PC-3 (cell line): ENCODE results near the gene ALG14. TPM values are rescaled to one million over a fixed set of nuclear protein-coding genes. Genes with fewer than 3 reads are reported as not detected.

ENCODE experiments used
- ATAC-seq: fragments of 200-7000 bp; cut with Tn5 transposase; 2 replicates; pipeline ENCODE4 v1.9.1; 2020; ENCODE audit warnings: mild to moderate bottlenecking, moderate library complexity
- BruUV-seq: library from RNA; stranded (reverse); fragments of 400-500 nt; replicated peaks from 2 replicates; lab custom pipeline; 2021; lab: Mats Ljungman, UMichigan
- CTCF ChIA-PET: fragments of 300-600 bp; sonication (Branson Sonifier 250); formaldehyde crosslinking; loops from one replicate; lab custom pipeline; 2022; ENCODE audit warnings: antibody characterized with exemption; lab: Charles Lee
- POLR2A ChIA-PET: fragments of 300-600 bp; sonication (Branson Sonifier 250); formaldehyde crosslinking; loops from one replicate; lab custom pipeline; 2022; ENCODE audit warnings: antibody characterized with exemption; ENCODE audit not compliant: unreplicated experiment; lab: Charles Lee
- DNase-seq: peaks from one replicate; pipeline ENCODE4 v3.0.0-alpha.2; 2015
- H2AFZ ChIP-seq: fragments of 300-600 bp; sonication (generic); 2 replicates; pipeline ENCODE4 v1.6.0; 2016; ENCODE audit warnings: antibody characterized with exemption, low read length
- H3F3A ChIP-seq: fragments of 300-600 bp; sonication (generic); one replicate; pipeline ENCODE4 v1.6.0; 2017; ENCODE audit warnings: antibody characterized with exemption, low read length, control low read depth, mild to moderate bottlenecking; ENCODE audit not compliant: unreplicated experiment
- H3K27ac ChIP-seq: fragments of 300-600 bp; sonication (generic); 2 replicates; pipeline ENCODE4 v1.5.1; 2016; ENCODE audit warnings: mild to moderate bottlenecking, low read length
- H3K27me3 ChIP-seq: fragments of 300-600 bp; sonication (generic); 2 replicates; pipeline ENCODE4 v1.6.1; 2016; ENCODE audit warnings: low read length, mixed read lengths
- H3K36me3 ChIP-seq: fragments of 300-600 bp; sonication (generic); 2 replicates; pipeline ENCODE4 v1.6.1; 2016; ENCODE audit warnings: low read depth, mixed run types, low read length, mixed read lengths
- H3K4me1 ChIP-seq: fragments of 300-600 bp; sonication (generic); 2 replicates; pipeline ENCODE4 v1.5.1; 2016; ENCODE audit warnings: low read length; ENCODE audit not compliant: insufficient read depth
- H3K4me2 ChIP-seq: fragments of 300-600 bp; sonication (generic); 2 replicates; pipeline ENCODE4 v1.6.0; 2016; ENCODE audit warnings: low read length
- H3K4me3 ChIP-seq: fragments of 300-600 bp; sonication (generic); 2 replicates; pipeline ENCODE4 v1.5.1; 2016; ENCODE audit warnings: mild to moderate bottlenecking, low read length, mixed read lengths
- H3K79me2 ChIP-seq: fragments of 300-600 bp; sonication (generic); 2 replicates; pipeline ENCODE4 v1.6.1; 2017; ENCODE audit warnings: low read length, mixed read lengths
- H3K9ac ChIP-seq: fragments of 300-600 bp; sonication (generic); 2 replicates; pipeline ENCODE4 v1.6.0; 2016; ENCODE audit warnings: mild to moderate bottlenecking, low read length
- H3K9me2 ChIP-seq: fragments of 300-600 bp; sonication (generic); replicated peaks from 2 replicates; pipeline ENCODE4 v1.6.1; 2016; ENCODE audit warnings: mixed run types, low read length, mixed read lengths
- H3K9me3 ChIP-seq: fragments of 300-600 bp; sonication (generic); 2 replicates; pipeline ENCODE4 v1.6.1; 2016; ENCODE audit warnings: low read length, mixed read lengths
- H4K20me1 ChIP-seq: fragments of 300-600 bp; sonication (generic); 2 replicates; pipeline ENCODE4 v1.6.1; 2016; ENCODE audit warnings: low read length, mixed read lengths
- CTCF ChIP-seq: fragments of 300-600 bp; sonication (generic); conservative IDR thresholded peaks from 2 replicates; pipeline ENCODE4 v1.5.1; 2017; ENCODE audit warnings: antibody characterized with exemption, low read depth, mild to moderate bottlenecking, low read length
- EZH2 ChIP-seq: fragments of 300-600 bp; sonication (generic); IDR thresholded peaks from one replicate; pipeline ENCODE4 v1.6.1; 2017; ENCODE audit warnings: antibody characterized with exemption, mild to moderate bottlenecking, low read length; ENCODE audit not compliant: unreplicated experiment
- EZH2phosphoT487 ChIP-seq: fragments of 300-600 bp; sonication (generic); IDR thresholded peaks from 2 replicates; pipeline ENCODE4 v1.6.1; 2018; ENCODE audit warnings: mild to moderate bottlenecking, antibody characterized with exemption, low read length, borderline replicate concordance
- intact Hi-C: fragments of 100-400 bp; cut with micrococcal nuclease; formaldehyde crosslinking; loops from 2 replicates; pipeline ENCODE4 v1.9.0; 2023
- total RNA-seq: library from RNA; depleted of rRNA; stranded (reverse); fragments of >200 nt; gene quantifications from 2 replicates; pipeline ENCODE4 v1.2.3, GENCODE V29; 2014

Gene ALG14
- total RNA-seq, 1 experiment from 2014 or later = 3.4 TPM

- Histone ChIP-seq H3K4me3 (no peak overlapping the region), H3K27me3 (no peaks in the 10 kb centered on the region), H3K79me2 (peaks cover 23% of the 10 kb centered on the region), H2AFZ (no peak overlapping the region), H3K4me2 (no peak overlapping the region), H3K9me2 (no peaks in the 10 kb centered on the region), H3K36me3 (no peaks in the 10 kb centered on the region; the same call in 1 of the 2 replicates), H3K4me1 (peaks cover 3% of the 10 kb centered on the region), H3K9ac (no peak overlapping the region), H3K9me3 (no peaks in the 10 kb centered on the region), H3K27ac (no peak overlapping the region), H4K20me1 (peaks cover 9% of the 10 kb centered on the region), H3F3A (no peaks in the 10 kb centered on the region)
- intact Hi-C loops = no loop called here
- TF ChIP-seq EZH2 (no peak), EZH2phosphoT487 (no peak), CTCF (no peak)
- ChIA-PET CTCF (no interaction called here), POLR2A (no interaction called here)
- ATAC-seq (no peak), DNase-seq (no peak)
- no TSS peak for BruUV-seq
These were observed 143.2 kb downstream of the ALG14 start for GRCh38 chr1:94929351-94930217.

- CTCF ChIA-PET = no interaction called here
These were observed 144.3 kb downstream of the ALG14 start for GRCh38 chr1:94928293-94928939.

More at GRCh38 chr1:94928293-94928939, 144.3 kb downstream of the ALG14 start:
- H3K27ac ChIP-seq = no peak overlapping the region
- peaks cover 15% of the 10 kb centered on the region for H3K4me1 ChIP-seq
- no peak overlapping the region for H2AFZ ChIP-seq
- no TSS peak for BruUV-seq
- no peak overlapping the region for H3K4me3 ChIP-seq
- no peak overlapping the region for H3K4me2 ChIP-seq
- peaks cover 8% of the 10 kb centered on the region for H3K36me3 ChIP-seq
- intact Hi-C loops = no loop called here
- no peaks in the 10 kb centered on the region for H3K27me3 ChIP-seq
- H3K9ac ChIP-seq = no peak overlapping the region
- peaks cover 20% of the 10 kb centered on the region for H4K20me1 ChIP-seq
- no peaks in the 10 kb centered on the region for H3K9me3 ChIP-seq
- no peak for TF ChIP-seq CTCF
- no peak for TF ChIP-seq EZH2phosphoT487
- no peak for TF ChIP-seq EZH2
- no peak for DNase-seq
- no peak for ATAC-seq
- H3K79me2 ChIP-seq = peaks cover 35% of the 10 kb centered on the region
- H3K9me2 ChIP-seq = no peaks in the 10 kb centered on the region
- H3F3A ChIP-seq = peaks cover 2% of the 10 kb centered on the region
- POLR2A ChIA-PET = no interaction called here
